Dedifferentiated amniotic fluid mesenchymal stem cell (primary cell): ENCODE results near the gene CCDC171.
A peak's percentile ranks its signal among the peaks of the same experiment; 100 is the strongest.
"Not testable (repeated sequence)": the region's sequence is repeated elsewhere in the genome, so short reads cannot be mapped to it uniquely, and the experiment has no call there.

Experiments used
- DNase-seq: peaks from one replicate; pipeline ENCODE4 v3.0.0-alpha.2; 2016; ENCODE audit errors: extremely low spot score

Gene CCDC171

GRCh38 chr9:15552636-15553527 is at the start of gene CCDC171:
Gene CCDC171, plus strand, starts transcription at chr9:15553043. Its CDS starts 11,046 bp downstream, at chr9:15564089.
- peak; percentile 95 for DNase-seq

- DNase-seq: no peak
These were observed 46.9 kb upstream of the CCDC171 start for GRCh38 chr9:15505921-15506320.

GRCh38 chr9:15509931-15510788 is 42.7 kb upstream of the CCDC171 start:
- DNase-seq: no peak

GRCh38 chr9:15510789-15511575 is 41.9 kb upstream of the CCDC171 start, which contains the start of gene PSIP1:
Gene PSIP1, minus strand, starts transcription at chr9:15510970. Its CDS starts 782 bp downstream, at chr9:15510188.
- DNase-seq: peak; percentile 68

GRCh38 chr9:15512204-15512603 is 40.6 kb upstream of the CCDC171 start:
- DNase-seq: no peak

GRCh38 chr9:15512889-15513288 is 40.0 kb upstream of the CCDC171 start:
- DNase-seq: no peak

- DNase-seq: no peak
These were observed 39.5 kb upstream of the CCDC171 start for GRCh38 chr9:15513335-15513734.

GRCh38 chr9:15519831-15520230 is 33.0 kb upstream of the CCDC171 start:
- DNase-seq: no peak

GRCh38 chr9:15521254-15521653 is 31.6 kb upstream of the CCDC171 start:
- no peak for DNase-seq

- no peak for DNase-seq
These were observed 30.6 kb upstream of the CCDC171 start for GRCh38 chr9:15522130-15522755.

- DNase-seq: no peak
These were observed 27.9 kb upstream of the CCDC171 start for GRCh38 chr9:15524845-15525455.

- DNase-seq: no peak
These were observed 26.9 kb upstream of the CCDC171 start for GRCh38 chr9:15525958-15526357.

- DNase-seq: not testable (repeated sequence)
These were observed 25.8 kb upstream of the CCDC171 start for GRCh38 chr9:15527035-15527434.

- no peak for DNase-seq
These were observed 23.1 kb upstream of the CCDC171 start for GRCh38 chr9:15529566-15530324.

GRCh38 chr9:15531380-15531779 is 21.5 kb upstream of the CCDC171 start:
- DNase-seq: no peak

GRCh38 chr9:15541872-15542271 is 11.0 kb upstream of the CCDC171 start:
- no peak for DNase-seq

- DNase-seq: no peak
These were observed 10.2 kb upstream of the CCDC171 start for GRCh38 chr9:15542624-15543023.

GRCh38 chr9:15543047-15543813 is 9.6 kb upstream of the CCDC171 start:
- no peak for DNase-seq

GRCh38 chr9:15549611-15550010 is 3.2 kb upstream of the CCDC171 start:
- no peak for DNase-seq
